GM12801 (cell line): ENCODE measurements around the gene HES1.

Source experiments
- CTCF ChIP-seq: IDR thresholded peaks from one replicate; pipeline ENCODE4 v1.5.1; 2011; ENCODE audit warnings: control low read depth; ENCODE audit not compliant: insufficient read length; ENCODE audit errors: extremely low read depth

The HES1 gene

DNA sequence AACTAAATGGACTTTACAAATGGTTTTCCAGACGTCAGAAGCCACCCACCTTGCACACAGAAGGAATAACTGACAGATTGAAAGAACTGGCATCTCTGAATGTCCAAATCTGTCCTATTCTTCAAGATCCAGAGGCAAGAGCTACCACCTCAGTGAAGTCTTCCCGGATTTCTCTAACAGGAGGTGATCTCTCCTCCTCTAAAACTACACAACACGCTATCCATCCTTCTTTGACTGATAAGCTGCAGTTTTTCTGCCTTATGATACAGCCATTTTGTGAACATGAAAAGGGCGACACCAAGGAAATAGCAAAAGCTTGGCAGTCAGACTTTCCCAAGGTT, 37.1 kb upstream of the HES1 start:
- no peak for TF ChIP-seq CTCF

GRCh38 chr3:194099215-194099614, 36.7 kb upstream of the HES1 start:
- TF ChIP-seq CTCF = no peak

- no peak for TF ChIP-seq CTCF
Observed at GRCh38 chr3:194100856-194101390, 35.0 kb upstream of the HES1 start.

- TF ChIP-seq CTCF = no peak
Observed at GRCh38 chr3:194101592-194102432, 34.1 kb upstream of the HES1 start.

DNA sequence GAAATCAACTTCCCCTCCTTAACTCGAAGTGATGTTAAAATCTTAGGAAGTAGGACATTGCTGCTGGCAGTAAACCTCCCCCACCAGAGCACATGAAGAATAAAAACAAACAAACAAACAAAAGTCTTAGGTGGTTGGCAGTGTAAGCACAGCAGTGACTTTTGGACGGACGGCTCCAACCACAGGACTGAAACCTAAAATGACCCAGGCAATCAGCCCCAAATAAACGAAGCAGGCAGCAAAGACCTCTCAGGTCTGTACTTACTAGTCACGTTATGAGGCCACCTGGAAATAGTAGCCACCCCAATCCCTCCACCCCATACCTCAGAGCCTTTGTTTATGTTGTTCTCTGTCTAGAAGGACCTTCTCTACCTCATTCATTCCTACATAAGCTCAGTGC, 33.5 kb upstream of the HES1 start:
- no peak for TF ChIP-seq CTCF

DNA sequence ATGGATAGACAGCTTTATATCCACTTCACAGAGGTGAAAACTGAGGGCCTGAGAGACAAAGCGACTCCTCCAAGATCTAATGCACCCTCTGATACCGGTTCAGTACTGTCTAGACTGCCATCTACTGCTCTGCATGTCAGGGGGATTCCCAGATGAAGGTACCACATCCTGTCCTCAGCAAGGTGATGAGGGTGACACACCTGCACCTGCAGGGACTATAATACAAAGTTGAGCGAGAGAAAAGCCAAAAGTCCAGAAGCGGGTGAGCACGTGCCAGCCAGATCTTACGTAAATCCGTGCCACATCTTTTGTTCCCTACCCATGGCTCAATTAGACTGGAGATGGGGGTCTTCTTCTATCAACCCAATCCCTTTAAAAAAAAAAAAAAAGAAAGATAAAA, 32.4 kb upstream of the HES1 start:
- no peak for TF ChIP-seq CTCF

GRCh38 chr3:194103983-194104751, 31.8 kb upstream of the HES1 start:
- no peak for TF ChIP-seq CTCF
